IPS-15b (cell line): Measurements from ENCODE around the gene ATG7.
"Not testable (repeated sequence)": the region's sequence is repeated elsewhere in the genome, so short reads cannot be mapped to it uniquely, and the experiment has no call there.

Experiments used
- H3K27me3 ChIP-seq: one replicate; pipeline ENCODE4 v1.6.1; 2013; ENCODE audit warnings: low read length; ENCODE audit not compliant: control insufficient read depth, insufficient read depth
- H3K36me3 ChIP-seq: one replicate; pipeline ENCODE4 v1.6.1; 2013; ENCODE audit warnings: low read length; ENCODE audit not compliant: control insufficient read depth, insufficient read depth
- H3K4me1 ChIP-seq: one replicate; pipeline ENCODE4 v1.6.1; 2013; ENCODE audit warnings: mild to moderate bottlenecking, low read length; ENCODE audit not compliant: control insufficient read depth, insufficient read depth
- H3K4me3 ChIP-seq: one replicate; pipeline ENCODE4 v1.5.1; 2013; ENCODE audit warnings: low read depth, low read length
- H3K9ac ChIP-seq: one replicate; pipeline ENCODE4 v1.6.1; 2013; ENCODE audit warnings: low read depth, mild to moderate bottlenecking, low read length
- H3K9me3 ChIP-seq: one replicate; pipeline ENCODE4 v1.6.1; 2013; ENCODE audit warnings: mild to moderate bottlenecking, low read length; ENCODE audit not compliant: control insufficient read depth, insufficient read depth

ATG7 gene

DNA sequence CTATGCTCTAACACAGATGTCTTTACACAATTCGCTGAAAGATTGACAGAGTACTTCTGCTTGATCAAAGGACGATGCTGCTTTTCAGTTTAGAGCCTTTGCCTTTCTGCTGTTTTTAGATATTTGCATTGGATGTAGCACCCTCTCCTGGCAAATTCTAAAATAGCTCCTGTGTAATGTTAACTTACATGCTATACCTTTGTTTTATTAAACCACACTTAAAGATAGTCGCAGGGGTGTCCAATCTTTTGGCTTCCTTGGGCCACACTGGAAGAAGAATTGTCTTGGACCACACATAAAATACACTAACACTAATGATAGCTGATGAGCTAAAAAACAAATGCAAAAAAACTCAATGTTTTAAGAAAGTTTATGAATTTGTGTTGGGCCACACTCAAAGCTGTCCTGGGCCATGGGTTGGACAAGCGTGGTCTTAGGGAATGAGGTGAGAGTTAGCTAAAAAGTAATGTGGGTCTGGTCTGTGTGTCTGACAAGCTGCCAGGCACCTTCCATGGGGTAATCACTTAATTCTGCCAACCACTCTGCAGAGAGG is 62.9 kb downstream of the ATG7 start:
- Histone ChIP-seq H3K4me3 (no peak overlapping the region), H3K9me3 (no peaks in the 10 kb centered on the region), H3K4me1 (no peaks in the 10 kb centered on the region), H3K9ac (no peak overlapping the region), H3K27me3 (no peaks in the 10 kb centered on the region), H3K36me3 (no peaks in the 10 kb centered on the region)

DNA sequence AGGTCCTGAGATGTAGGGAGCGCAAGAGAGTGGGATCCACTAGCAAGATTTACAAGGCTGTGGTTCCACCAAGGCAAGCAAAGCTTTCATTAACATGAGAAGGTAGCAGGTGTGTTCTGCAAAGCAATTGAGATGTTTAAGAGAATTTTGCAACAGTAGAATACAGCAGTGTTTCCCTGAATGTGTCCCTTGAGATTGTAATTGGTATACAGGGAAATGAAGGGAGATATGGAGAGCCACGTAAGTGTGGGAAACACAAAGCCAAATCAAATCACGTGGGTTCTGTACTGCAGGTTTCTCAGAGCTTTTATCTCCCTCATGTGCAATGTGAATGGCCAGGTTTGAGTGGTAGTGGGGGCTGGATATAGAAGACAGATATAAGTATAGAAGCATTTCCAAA is 67.3 kb downstream of the ATG7 start:
- Histone ChIP-seq H3K9me3 (no peaks in the 10 kb centered on the region), H3K9ac (no peak overlapping the region), H3K36me3 (peaks cover 2% of the 10 kb centered on the region), H3K4me1 (no peaks in the 10 kb centered on the region), H3K27me3 (no peaks in the 10 kb centered on the region), H3K4me3 (no peak overlapping the region)

DNA sequence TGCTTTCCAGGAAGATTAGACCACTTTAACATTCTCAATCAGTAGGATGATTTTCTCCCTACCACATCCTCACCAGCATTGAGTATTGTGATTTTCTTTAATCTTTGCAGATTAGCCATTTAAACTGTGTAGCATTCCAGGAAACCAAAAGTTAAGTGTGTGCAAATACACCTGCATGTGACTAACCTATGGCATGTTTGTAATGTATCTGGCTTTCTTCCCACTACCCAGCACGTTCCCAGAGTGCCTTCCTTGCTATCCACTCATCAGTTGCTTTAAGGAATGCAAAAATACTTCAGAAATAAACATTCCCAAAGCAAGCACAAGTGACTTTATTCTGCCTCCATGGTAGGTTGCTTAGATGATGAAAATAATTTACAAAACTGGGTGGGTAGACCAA is 74.2 kb downstream of the ATG7 start:
- Histone ChIP-seq H3K36me3 (peaks cover 5% of the 10 kb centered on the region), H3K27me3 (no peaks in the 10 kb centered on the region), H3K9ac (no peak overlapping the region), H3K4me3 (no peak overlapping the region), H3K9me3 (no peaks in the 10 kb centered on the region), H3K4me1 (no peaks in the 10 kb centered on the region)

DNA sequence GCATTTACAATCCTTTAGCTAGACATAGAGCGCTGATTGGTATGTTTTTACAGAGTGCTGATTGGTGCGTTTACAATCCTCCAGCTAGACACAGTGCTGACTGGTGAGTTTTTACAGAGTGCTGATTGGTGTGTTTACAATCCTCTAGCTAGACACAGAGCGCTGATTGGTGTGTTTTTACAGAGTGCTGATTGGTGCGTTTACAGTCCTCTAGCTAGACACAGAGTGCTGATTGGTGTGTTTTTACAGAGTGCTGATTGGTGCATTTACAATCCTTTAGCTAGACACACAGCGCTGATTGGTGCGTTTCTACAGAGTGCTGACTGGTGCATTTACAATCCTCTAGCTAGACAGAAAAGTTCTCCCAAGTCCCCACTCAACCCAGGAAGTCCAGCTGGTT is 76.7 kb downstream of the ATG7 start:
- not testable (repeated sequence) for H3K9ac ChIP-seq, H3K36me3 ChIP-seq, H3K4me1 ChIP-seq, H3K9me3 ChIP-seq, H3K4me3 ChIP-seq, H3K27me3 ChIP-seq

DNA sequence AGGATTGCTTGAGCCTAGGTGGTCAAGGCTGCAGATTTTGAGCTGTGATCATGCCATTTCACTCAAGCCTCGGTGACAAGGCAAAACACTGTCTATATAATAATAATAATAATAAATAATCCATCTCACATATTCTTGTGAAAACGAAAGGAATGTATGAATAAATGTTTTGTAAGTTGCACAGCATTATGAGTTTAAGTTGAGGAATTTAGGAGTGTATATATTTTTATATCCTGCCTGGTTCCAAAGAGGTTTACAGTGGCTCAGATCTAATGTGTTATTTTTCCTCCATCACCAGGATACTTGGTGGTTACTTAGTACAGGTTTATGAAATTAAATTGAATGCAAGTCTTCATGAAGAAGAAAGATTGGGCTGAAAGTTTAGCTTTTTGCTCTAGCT is 77.2 kb downstream of the ATG7 start:
- no peaks in the 10 kb centered on the region for H3K9me3 ChIP-seq
- H3K9ac ChIP-seq = no peak overlapping the region
- H3K27me3 ChIP-seq = no peaks in the 10 kb centered on the region
- peaks cover 2% of the 10 kb centered on the region for H3K36me3 ChIP-seq
- no peak overlapping the region for H3K4me3 ChIP-seq
- no peaks in the 10 kb centered on the region for H3K4me1 ChIP-seq

DNA sequence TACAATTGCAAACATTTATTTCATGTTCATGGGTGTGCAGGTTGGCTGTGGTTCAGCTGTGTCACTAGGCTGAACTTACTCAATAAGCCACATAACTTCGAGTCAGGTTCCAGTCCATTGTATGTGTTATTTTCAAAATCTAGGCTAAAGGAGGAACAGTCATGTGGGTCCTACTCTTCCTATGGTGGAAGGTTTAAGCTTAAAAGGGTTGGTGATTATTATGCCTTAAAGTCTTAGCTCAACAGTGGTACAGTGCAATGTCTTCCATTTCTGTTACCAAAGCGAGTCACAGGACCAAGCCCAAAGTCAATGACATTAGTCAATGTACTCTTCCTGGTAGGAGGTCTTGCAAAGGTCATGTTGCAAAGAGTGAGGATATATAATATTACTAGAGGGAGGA is 78.2 kb downstream of the ATG7 start:
- H3K4me3 ChIP-seq = no peak overlapping the region
- no peaks in the 10 kb centered on the region for H3K4me1 ChIP-seq
- no peak overlapping the region for H3K9ac ChIP-seq
- H3K27me3 ChIP-seq = no peaks in the 10 kb centered on the region
- peaks cover 2% of the 10 kb centered on the region for H3K36me3 ChIP-seq
- H3K9me3 ChIP-seq = no peaks in the 10 kb centered on the region

DNA sequence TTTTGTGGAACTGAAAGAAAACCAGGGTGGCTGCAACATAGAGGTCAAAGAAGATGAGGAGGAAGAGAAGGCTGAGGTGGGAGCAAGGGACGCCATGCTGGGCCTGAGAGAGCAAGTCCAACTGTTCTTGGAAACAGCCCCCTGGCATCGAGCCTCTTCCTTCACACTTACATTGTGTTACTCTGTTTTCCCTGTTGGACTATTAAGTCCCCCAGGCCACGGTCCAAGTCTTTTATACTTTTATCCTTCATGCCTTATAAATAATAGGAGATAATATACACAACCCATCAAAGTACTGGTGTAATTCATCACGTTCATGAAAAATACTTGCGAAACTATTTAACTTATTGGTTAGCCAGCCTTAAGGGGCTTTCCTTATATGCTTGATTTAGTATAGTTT is 79.3 kb downstream of the ATG7 start:
- Histone ChIP-seq H3K27me3 (no peaks in the 10 kb centered on the region), H3K4me1 (no peaks in the 10 kb centered on the region), H3K4me3 (no peak overlapping the region), H3K9ac (no peak overlapping the region), H3K36me3 (peaks cover 2% of the 10 kb centered on the region), H3K9me3 (no peaks in the 10 kb centered on the region)

DNA sequence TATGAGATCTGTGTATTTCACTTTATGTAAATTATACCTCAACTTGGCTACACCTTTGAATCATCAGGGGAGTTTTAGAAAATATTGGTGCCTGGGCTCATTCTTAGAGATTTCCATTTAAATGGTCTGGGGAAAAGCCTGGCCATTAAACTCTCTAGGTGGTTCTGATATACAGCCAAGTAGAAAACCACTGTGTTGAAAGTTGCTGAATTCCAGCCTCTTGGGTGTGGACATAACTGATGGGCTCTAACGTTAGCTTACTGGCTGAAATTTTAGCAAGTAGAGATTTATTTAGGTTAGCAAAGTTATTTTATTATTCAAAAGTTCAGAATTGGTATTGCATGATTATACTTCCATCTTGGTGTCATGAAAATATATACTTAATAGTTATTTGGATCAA is 84.1 kb downstream of the ATG7 start:
- Histone ChIP-seq H3K9me3 (no peaks in the 10 kb centered on the region), H3K4me3 (no peak overlapping the region), H3K36me3 (peaks cover 6% of the 10 kb centered on the region), H3K9ac (no peak overlapping the region), H3K4me1 (no peaks in the 10 kb centered on the region), H3K27me3 (no peaks in the 10 kb centered on the region)

DNA sequence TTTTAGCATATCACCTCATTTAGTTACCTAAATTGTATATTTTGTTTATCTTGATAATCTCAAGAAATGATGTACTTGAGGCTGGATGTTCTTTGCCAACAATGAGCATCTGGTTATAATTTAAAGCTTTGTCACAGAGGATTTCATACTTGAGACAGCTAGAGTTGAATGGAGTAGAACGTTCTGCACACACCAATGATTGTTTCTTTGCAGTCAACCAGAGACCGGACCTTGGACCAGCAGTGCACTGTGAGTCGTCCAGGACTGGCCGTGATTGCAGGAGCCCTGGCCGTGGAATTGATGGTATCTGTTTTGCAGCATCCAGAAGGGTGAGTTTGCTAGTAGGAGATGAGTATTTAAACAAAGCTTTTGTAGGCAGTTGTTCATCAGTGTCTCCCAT is 90.4 kb downstream of the ATG7 start:
- no peaks in the 10 kb centered on the region for H3K27me3 ChIP-seq
- H3K36me3 ChIP-seq = peaks cover 6% of the 10 kb centered on the region
- no peak overlapping the region for H3K4me3 ChIP-seq
- no peak overlapping the region for H3K9ac ChIP-seq
- H3K9me3 ChIP-seq = no peaks in the 10 kb centered on the region
- H3K4me1 ChIP-seq = peaks cover 4% of the 10 kb centered on the region

DNA sequence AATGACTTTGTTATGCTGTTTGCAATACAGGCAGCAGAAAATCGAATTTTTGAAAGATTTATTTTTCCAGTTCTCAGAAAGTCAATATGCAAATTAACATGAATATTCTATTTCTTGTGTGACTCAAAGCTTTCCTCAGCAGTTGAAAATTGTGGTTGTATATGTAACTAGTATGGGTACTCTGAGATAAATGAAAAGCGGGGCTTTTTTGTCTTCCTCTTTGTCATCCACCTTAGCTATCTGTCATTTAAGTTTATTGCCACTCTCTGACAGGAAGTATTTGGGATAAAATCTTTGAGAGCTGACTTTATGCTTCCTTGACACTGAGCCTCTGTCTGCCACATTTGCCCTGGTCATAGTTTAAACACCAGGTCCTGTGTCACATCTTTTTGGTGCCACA is 91.5 kb downstream of the ATG7 start:
- Histone ChIP-seq H3K36me3 (peaks cover 3% of the 10 kb centered on the region), H3K27me3 (no peaks in the 10 kb centered on the region), H3K4me3 (no peak overlapping the region), H3K9me3 (no peaks in the 10 kb centered on the region), H3K9ac (no peak overlapping the region), H3K4me1 (peaks cover 4% of the 10 kb centered on the region)

DNA sequence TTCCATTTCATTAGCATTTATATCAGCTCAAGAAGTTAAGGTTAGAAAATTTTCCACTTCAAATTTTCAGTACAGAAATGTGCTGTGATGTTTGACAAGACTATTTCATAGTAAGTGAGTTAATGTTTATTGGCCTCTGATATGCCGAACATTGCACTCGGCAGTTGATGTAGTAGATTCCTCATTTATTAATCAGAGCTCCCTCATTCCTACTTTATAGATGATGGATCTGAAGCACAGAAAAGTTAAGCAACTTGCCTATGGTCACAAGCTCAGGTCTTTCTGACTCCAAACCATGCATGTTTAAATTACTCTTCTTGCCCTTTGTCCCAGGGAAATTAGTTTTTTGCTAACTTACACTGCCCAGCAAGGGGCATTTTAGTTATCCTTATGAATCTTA is 92.0 kb downstream of the ATG7 start:
- Histone ChIP-seq H3K9ac (no peak overlapping the region), H3K9me3 (no peaks in the 10 kb centered on the region), H3K36me3 (peaks cover 3% of the 10 kb centered on the region), H3K4me1 (peaks cover 4% of the 10 kb centered on the region), H3K27me3 (no peaks in the 10 kb centered on the region), H3K4me3 (no peak overlapping the region)

DNA sequence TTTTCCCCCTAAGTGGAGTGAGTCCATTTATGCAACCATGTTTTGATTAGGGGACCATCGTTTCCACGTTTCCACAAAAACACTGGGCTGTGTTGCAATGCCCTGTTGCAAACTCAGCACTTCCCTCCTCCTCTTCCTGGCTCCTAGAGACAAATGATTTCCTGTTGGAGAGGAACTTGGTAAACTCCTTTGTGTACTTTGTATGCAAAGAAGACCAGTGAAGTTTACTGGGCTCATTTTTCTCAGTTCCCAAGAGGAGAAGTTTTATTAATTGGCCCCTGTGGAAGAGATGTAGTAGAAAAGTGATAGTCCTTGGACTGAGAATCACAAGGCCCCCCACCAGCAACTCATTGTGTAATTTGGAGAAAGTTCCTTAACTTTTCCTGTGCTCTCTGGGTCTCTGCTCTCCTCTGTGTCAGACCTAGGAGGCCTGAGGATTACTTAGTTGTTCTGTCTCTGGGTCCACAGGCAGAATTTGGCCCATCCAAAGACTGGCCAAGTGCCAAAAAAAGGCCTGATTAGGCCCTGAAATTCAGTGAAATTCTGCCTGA is 95.0 kb downstream of the ATG7 start:
- peaks cover 4% of the 10 kb centered on the region for H3K4me1 ChIP-seq
- no peak overlapping the region for H3K9ac ChIP-seq
- H3K9me3 ChIP-seq = no peaks in the 10 kb centered on the region
- no peaks in the 10 kb centered on the region for H3K27me3 ChIP-seq
- H3K36me3 ChIP-seq = no peaks in the 10 kb centered on the region
- H3K4me3 ChIP-seq = no peak overlapping the region
